Sciatic nerve (tissue), 2 donors: ENCODE measurements around the gene TRMT11. TPM values are rescaled to one million over a fixed set of nuclear protein-coding genes. Genes with fewer than 3 reads are reported as not detected.
A peak's percentile ranks its signal among the peaks of the same experiment; 100 is the strongest.
"Not testable (repeated sequence)": the region's sequence is repeated elsewhere in the genome, so short reads cannot be mapped to it uniquely, and the experiment has no call there.

ENCODE experiments used
- ATAC-seq: fragments of 200-7000 bp; cut with Tn5 transposase; one replicate; pipeline ENCODE4 v1.9.1; 2020; ENCODE audit warnings: mild to moderate bottlenecking, moderate library complexity
- DNase-seq: peaks from one replicate; pipeline ENCODE4 v3.0.0-alpha.2; 2020; ENCODE audit warnings: low spot score
- intact Hi-C: fragments of 100-400 bp; cut with DNase I; formaldehyde crosslinking; loops from one replicate; pipeline ENCODE4 v1.14.2; 2022
- total RNA-seq: library from RNA; stranded (reverse); fragmentation: NEBNext Ultra II Directional; extraction: Animal tissue kit (Norgen Biotek cat#: 25700); gene quantifications from one replicate; pipeline ENCODE4 v1.2.1, GENCODE V29; 2021
- donor health status: DM: no; HTN: no; CAD: no.
- donor health status: DM: no; HTN: no; CAD: no.

Gene TRMT11
- total RNA-seq, 1 donor from 2014 or later = 29.2 TPM

GRCh38 chr6:125985522-125985921, 818 bp upstream of the TRMT11 start:
- DNase-seq (no peak), ATAC-seq (no peak)
- intact Hi-C loops = no loop called here

- intact Hi-C loops = no loop called here
- DNase-seq = no peak
- no peak for ATAC-seq
Measured at GRCh38 chr6:125985979-125986300, 400 bp upstream of the TRMT11 start.

- DNase-seq (no peak), ATAC-seq (peak; percentile 13)
- intact Hi-C loops = no loop called here
Measured at GRCh38 chr6:125987026-125987617, 782 bp downstream of the TRMT11 start.

GRCh38 chr6:125988280-125988679, 1.9 kb downstream of the TRMT11 start:
- DNase-seq (no peak), ATAC-seq (no peak)
- intact Hi-C loops = no loop called here

- DNase-seq = no peak
- ATAC-seq = no peak
- intact Hi-C loops = no loop called here
Measured at GRCh38 chr6:125989631-125990030, 3.3 kb downstream of the TRMT11 start.

GRCh38 chr6:125991653-125992052, 5.3 kb downstream of the TRMT11 start:
- DNase-seq (no peak), ATAC-seq (no peak)
- intact Hi-C loops = no loop called here

- intact Hi-C loops = no loop called here
- ATAC-seq (no peak), DNase-seq (no peak)
Measured at GRCh38 chr6:125994670-125995488, 8.5 kb downstream of the TRMT11 start.

GRCh38 chr6:125995972-125996580, 9.7 kb downstream of the TRMT11 start:
- peak; percentile 89 for ATAC-seq
- intact Hi-C loops = no loop called here
- peak; percentile 77 for DNase-seq

GRCh38 chr6:126002755-126003679, 16.7 kb downstream of the TRMT11 start:
- intact Hi-C loops = no loop called here
- DNase-seq = no peak
- ATAC-seq = no peak

- DNase-seq (no peak), ATAC-seq (no peak)
- intact Hi-C loops = no loop called here
Measured at GRCh38 chr6:126007800-126008199, 21.5 kb downstream of the TRMT11 start.

- intact Hi-C loops = no loop called here
- DNase-seq (no peak), ATAC-seq (no peak)
Measured at GRCh38 chr6:126010040-126010439, 23.7 kb downstream of the TRMT11 start.

GRCh38 chr6:126015863-126016262, 29.5 kb downstream of the TRMT11 start:
- no peak for DNase-seq
- ATAC-seq = no peak
- intact Hi-C loops = no loop called here

GRCh38 chr6:126016591-126016990, 30.3 kb downstream of the TRMT11 start:
- no peak for ATAC-seq
- no peak for DNase-seq
- intact Hi-C loops = no loop called here

- intact Hi-C loops = no loop called here
- ATAC-seq (no peak), DNase-seq (no peak)
Measured at GRCh38 chr6:126017668-126018067, 31.3 kb downstream of the TRMT11 start.

- intact Hi-C loops = no loop called here
- DNase-seq = no peak
- ATAC-seq = no peak
Measured at GRCh38 chr6:126020305-126021050, 34.1 kb downstream of the TRMT11 start.

- DNase-seq, ATAC-seq, intact Hi-C loops: not testable (repeated sequence)
Measured at GRCh38 chr6:126023474-126023873, 37.1 kb downstream of the TRMT11 start.

GRCh38 chr6:126026001-126026400, 39.7 kb downstream of the TRMT11 start:
- intact Hi-C loops = no loop called here
- ATAC-seq (no peak), DNase-seq (no peak)

GRCh38 chr6:126027601-126028000, 41.3 kb downstream of the TRMT11 start:
- DNase-seq (no peak), ATAC-seq (no peak)
- intact Hi-C loops = no loop called here

- intact Hi-C loops = no loop called here
- ATAC-seq = no peak
- DNase-seq = no peak
Measured at GRCh38 chr6:126030045-126030444, 43.7 kb downstream of the TRMT11 start.
